ENCODE data around the gene ARID5B.

ARID5B gene

GRCh38 chr10:61991166-61991565 lies 89.7 kb downstream of the ARID5B start:
- DNase-seq (ENCODE audit: low read depth in 2 of 2) = no peak

GRCh38 chr10:61992059-61992460 lies 90.6 kb downstream of the ARID5B start:
- DNase-seq (ENCODE audit: low read depth in 2 of 2) = no peak

GRCh38 chr10:61992671-61993668 lies 91.5 kb downstream of the ARID5B start:
- DNase-seq (ENCODE audit: low read depth in 2 of 2) = peak in 1 of 2 donors; percentile 44

GRCh38 chr10:61993711-61994401 lies 92.4 kb downstream of the ARID5B start:
- DNase-seq (ENCODE audit: low read depth in 2 of 2) = no peak

- no peak for DNase-seq (ENCODE audit: low read depth in 2 of 2)
Observed at GRCh38 chr10:61994405-61995219, 93.1 kb downstream of the ARID5B start.

GRCh38 chr10:61995220-61995503 lies 93.7 kb downstream of the ARID5B start:
- DNase-seq (ENCODE audit: low read depth in 2 of 2) = no peak

GRCh38 chr10:61998937-61999336 lies 97.4 kb downstream of the ARID5B start:
- no peak for DNase-seq (ENCODE audit: low read depth in 2 of 2)

GRCh38 chr10:62000037-62000603 lies 98.6 kb downstream of the ARID5B start:
- no peak for DNase-seq (ENCODE audit: low read depth in 2 of 2)

GRCh38 chr10:62000726-62001125 lies 99.2 kb downstream of the ARID5B start:
- no peak for DNase-seq (ENCODE audit: low read depth in 2 of 2)

GRCh38 chr10:62001898-62002297 lies 100.4 kb downstream of the ARID5B start:
- no peak for DNase-seq (ENCODE audit: low read depth in 2 of 2)

- DNase-seq (ENCODE audit: low read depth in 2 of 2) = no peak
Observed at GRCh38 chr10:62002753-62003152, 101.3 kb downstream of the ARID5B start.

- DNase-seq (ENCODE audit: low read depth in 2 of 2) = no peak
Observed at GRCh38 chr10:62004042-62004441, 102.5 kb downstream of the ARID5B start.

- no peak for DNase-seq (ENCODE audit: low read depth in 2 of 2)
Observed at GRCh38 chr10:62005281-62005680, 103.8 kb downstream of the ARID5B start.

- no peak for DNase-seq (ENCODE audit: low read depth in 2 of 2)
Observed at GRCh38 chr10:62005687-62006086, 104.2 kb downstream of the ARID5B start.

- no peak for DNase-seq (ENCODE audit: low read depth in 2 of 2)
Observed at GRCh38 chr10:62007145-62007544, 105.6 kb downstream of the ARID5B start.

GRCh38 chr10:62008196-62008595 lies 106.7 kb downstream of the ARID5B start:
- DNase-seq (ENCODE audit: low read depth in 2 of 2) = no peak

- no peak for DNase-seq (ENCODE audit: low read depth in 2 of 2)
Observed at GRCh38 chr10:62008946-62009345, 107.4 kb downstream of the ARID5B start.

GRCh38 chr10:62010366-62010765 lies 108.9 kb downstream of the ARID5B start:
- DNase-seq (ENCODE audit: low read depth in 2 of 2) = no peak

GRCh38 chr10:62011558-62011957 lies 110.1 kb downstream of the ARID5B start:
- no peak for DNase-seq (ENCODE audit: low read depth in 2 of 2)

GRCh38 chr10:62012318-62012717 lies 110.8 kb downstream of the ARID5B start:
- no peak for DNase-seq (ENCODE audit: low read depth in 2 of 2)

GRCh38 chr10:62014510-62014909 lies 113.0 kb downstream of the ARID5B start:
- no peak for DNase-seq (ENCODE audit: low read depth in 2 of 2)

GRCh38 chr10:62015994-62016393 lies 114.5 kb downstream of the ARID5B start:
- DNase-seq (ENCODE audit: low read depth in 2 of 2) = no peak

All from stimulated activated CD4-positive, alpha-beta T cell treated with anti-CD3 and anti-CD28 coated beads, Interleukin-1b, Interleukin-23, amount 100 ng/mL, for 4 hours (primary cell).